Kidney (tissue), 14 donors: ENCODE results near the gene MAD1L1. TPM values are rescaled to one million over a fixed set of nuclear protein-coding genes. Genes with fewer than 3 reads are reported as not detected.

Experiments
- DNase-seq, 5 donors: peaks; one replicate each; pipeline ENCODE4 v3.0.0-alpha.2; 2013 to 2020
- FAIRE-seq: peaks from 2 replicates; lab custom pipeline; 2012; peaks lifted over from hg19 to GRCh38; lab: Jason Lieb, UNC
- H3K27ac ChIP-seq, 2 donors: one replicate each; pipeline ENCODE4 v1.7.0; 2013; ENCODE audit warnings: low read depth in 2 of 2, low read length in 2 of 2, inconsistent platforms in 1 of 2
- H3K27me3 ChIP-seq: one replicate; pipeline ENCODE4 v1.7.1; 2013; ENCODE audit warnings: low read length, inconsistent platforms; ENCODE audit not compliant: control insufficient read depth, insufficient read depth
- H3K36me3 ChIP-seq, 3 donors: one replicate each; pipeline versions ENCODE4 v1.7.0 to v1.7.1; 2013; ENCODE audit warnings: low read length in 3 of 3, control low read depth in 1 of 3, inconsistent platforms in 1 of 3; ENCODE audit not compliant: insufficient read depth in 3 of 3, control insufficient read depth in 2 of 3
- H3K4me1 ChIP-seq, 3 donors: one replicate each; pipeline versions ENCODE4 v1.7.0 to v1.7.1; 2013; ENCODE audit warnings: low read length in 3 of 3, inconsistent platforms in 1 of 3, low read depth in 1 of 3; ENCODE audit not compliant: control insufficient read depth in 2 of 3, insufficient read depth in 2 of 3
- H3K4me3 ChIP-seq, 3 donors: one replicate each; pipeline versions ENCODE4 v1.7.0 to v1.8.1; 2013; ENCODE audit warnings: low read length in 3 of 3, control low read depth in 1 of 3, inconsistent platforms in 1 of 3
- H3K9ac ChIP-seq, 3 donors: one replicate each; pipeline versions ENCODE4 v1.7.0 to v1.7.1; 2013; ENCODE audit warnings: low read length in 3 of 3, control low read depth in 1 of 3, inconsistent platforms in 1 of 3
- H3K9me3 ChIP-seq, 3 donors: one replicate each; pipeline versions ENCODE4 v1.7.0 to v1.7.1; 2013; ENCODE audit warnings: low read length in 3 of 3, control low read depth in 1 of 3, inconsistent platforms in 1 of 3; ENCODE audit not compliant: control insufficient read depth in 2 of 3, insufficient read depth in 1 of 3
- CTCF ChIP-seq: IDR thresholded peaks from 3 replicates; pipeline ENCODE4 v1.5.1; 2012; ENCODE audit warnings: mild to moderate bottlenecking, moderate library complexity, borderline replicate concordance; ENCODE audit not compliant: insufficient read depth; ENCODE audit errors: extremely low read depth
- intact Hi-C: fragments of 100-400 bp; cut with DNase I; formaldehyde crosslinking; loops from one replicate; pipeline ENCODE4 v1.11.1; 2022
- polyA plus RNA-seq: library from polyadenylated mRNA; stranded (reverse); fragments of 350-450 nt; fragmentation: Illumina TruSeq; extraction: RNeasy Lipid Tissue Mini Kit (QIAGEN cat#74804); gene quantifications from one replicate; pipeline ENCODE4 v1.2.3, GENCODE V29; 2014; ENCODE audit warnings: low read depth, low replicate concordance; ENCODE audit not compliant: insufficient read depth
- total RNA-seq: library from RNA; stranded (reverse); fragmentation: NEBNext Ultra II Directional; extraction: Animal tissue kit (Norgen Biotek cat#: 25700); gene quantifications from one replicate; pipeline ENCODE4 v1.2.1, GENCODE V29; 2021
- donor health status: control.
- donor health status: control.
- donor health status: control.
- donor health status: control.
- donor health status: control.
- donor health status: DM: yes; HTN: yes; CAD: no.
- donor health status: Normal renal cell carcinoma (clear cell type).

The MAD1L1 gene
- total and polyA plus RNA-seq, 2 donors from 2014 or later = 33.2 to 45.2 TPM

- no peaks in the 10 kb centered on the region for H3K36me3 ChIP-seq
- H3K9ac ChIP-seq = no peak overlapping the region
- no peak overlapping the region for H3K4me3 ChIP-seq
- TF ChIP-seq CTCF = no peak
- FAIRE-seq (no peak), DNase-seq (peak in 2 of 5 donors; percentile 49 to 60)
- intact Hi-C loops = no loop called here
- peaks cover 0 to 2% (median 0%) of the 10 kb centered on the region in 3 donors for H3K4me1 ChIP-seq
- no peaks in the 10 kb centered on the region for H3K9me3 ChIP-seq
- H3K27me3 ChIP-seq = no peaks in the 10 kb centered on the region
- no peak overlapping the region for H3K27ac ChIP-seq
These were observed 220.5 kb downstream of the MAD1L1 start for GRCh38 chr7:2012044-2012900.

- no peaks in the 10 kb centered on the region for H3K36me3 ChIP-seq
- FAIRE-seq = no peak
- no peaks in the 10 kb centered on the region for H3K9me3 ChIP-seq
- no peak overlapping the region for H3K9ac ChIP-seq
- TF ChIP-seq CTCF = no peak
- no peak overlapping the region for H3K4me3 ChIP-seq
- H3K27me3 ChIP-seq = no peaks in the 10 kb centered on the region
- no peak overlapping the region for H3K27ac ChIP-seq
- peak in 2 of 5 donors; percentile 41 to 59 for DNase-seq
- H3K4me1 ChIP-seq = peaks cover 0 to 2% (median 0%) of the 10 kb centered on the region in 3 donors
- intact Hi-C loops = no loop called here
These were observed 221.3 kb downstream of the MAD1L1 start for GRCh38 chr7:2011266-2012043.

DNA sequence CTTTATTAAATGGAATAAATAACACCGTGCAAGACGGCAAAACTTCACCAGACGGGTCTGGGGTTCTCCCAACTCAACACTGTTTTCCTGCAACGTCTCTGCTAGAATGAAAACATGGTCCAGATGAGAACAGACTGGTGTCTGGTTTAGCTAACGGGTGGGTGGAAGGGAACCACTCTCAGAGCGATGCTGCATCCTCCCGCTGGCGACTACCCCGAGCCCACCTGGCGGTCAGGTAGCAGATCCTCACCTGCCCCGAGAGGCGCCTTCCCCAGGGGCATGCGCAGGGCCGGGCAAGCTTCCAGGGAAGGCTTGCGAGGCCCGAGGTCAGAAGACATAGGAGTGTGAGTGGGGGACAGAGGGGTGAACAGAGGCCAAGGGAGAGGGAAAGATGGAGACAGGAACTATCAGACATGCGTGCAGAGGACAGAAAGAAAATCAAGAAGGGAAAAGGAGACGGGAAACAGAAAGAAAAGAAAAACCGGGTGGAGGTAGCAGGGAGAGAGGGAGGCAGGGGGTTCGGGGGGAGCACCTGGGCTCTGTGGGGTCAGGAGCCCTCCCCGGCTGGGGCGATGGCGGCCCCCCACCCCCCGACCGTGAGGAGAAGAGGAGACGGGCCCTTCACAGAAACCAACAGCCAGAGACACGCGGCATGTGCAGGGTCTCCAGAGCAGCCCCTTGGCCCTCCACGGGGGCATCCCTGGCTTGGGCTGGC, 222.0 kb downstream of the MAD1L1 start:
- Histone ChIP-seq H3K4me1 (peaks cover 0 to 2% (median 0%) of the 10 kb centered on the region in 3 donors), H3K36me3 (no peaks in the 10 kb centered on the region), H3K4me3 (no peak overlapping the region), H3K27ac (no peak overlapping the region), H3K27me3 (no peaks in the 10 kb centered on the region), H3K9me3 (no peaks in the 10 kb centered on the region), H3K9ac (no peak overlapping the region)
- TF ChIP-seq CTCF = no peak
- intact Hi-C loops = no loop called here
- FAIRE-seq (no peak), DNase-seq (peak in 2 of 5 donors; percentile 43 to 53)
